Upper lobe of left lung (tissue), 4 donors: ENCODE measurements around the gene KIF7.

Experiments used
- CTCF ChIP-seq, 6 experiments: fragments of 450-650 bp in 4 of 6; fragments of 200-600 bp in 2 of 6; sonication (generic) in 2 of 6; IDR thresholded peaks; one replicate each; pipeline ENCODE4 v1.5.1; 2016 to 2019; ENCODE audit warnings: antibody characterized with exemption in 6 of 6
- POLR2A ChIP-seq, 4 donors: fragments of 450-650 bp; IDR thresholded peaks; one replicate each; pipeline ENCODE4 v1.5.1; 2016 to 2017; ENCODE audit warnings: antibody characterized with exemption in 4 of 4, mild to moderate bottlenecking in 2 of 4

- no peak for TF ChIP-seq POLR2A (IDR thresholded peaks at IDR 0.05)
- TF ChIP-seq CTCF (IDR thresholded peaks at IDR 0.05): no peak
These were observed 936 bp downstream of the KIF7 start for GRCh38 chr15:89654301-89654761.
